Non-pigmented ciliary epithelial cell (primary cell): Measurements from ENCODE around the gene UBQLN2.
"Not testable (repeated sequence)": the region's sequence is repeated elsewhere in the genome, so short reads cannot be mapped to it uniquely, and the experiment has no call there.

Source experiments
- DNase-seq: peaks from one replicate; pipeline ENCODE4 v3.0.0-alpha.2; 2010; ENCODE audit warnings: low read depth

Gene UBQLN2

DNA sequence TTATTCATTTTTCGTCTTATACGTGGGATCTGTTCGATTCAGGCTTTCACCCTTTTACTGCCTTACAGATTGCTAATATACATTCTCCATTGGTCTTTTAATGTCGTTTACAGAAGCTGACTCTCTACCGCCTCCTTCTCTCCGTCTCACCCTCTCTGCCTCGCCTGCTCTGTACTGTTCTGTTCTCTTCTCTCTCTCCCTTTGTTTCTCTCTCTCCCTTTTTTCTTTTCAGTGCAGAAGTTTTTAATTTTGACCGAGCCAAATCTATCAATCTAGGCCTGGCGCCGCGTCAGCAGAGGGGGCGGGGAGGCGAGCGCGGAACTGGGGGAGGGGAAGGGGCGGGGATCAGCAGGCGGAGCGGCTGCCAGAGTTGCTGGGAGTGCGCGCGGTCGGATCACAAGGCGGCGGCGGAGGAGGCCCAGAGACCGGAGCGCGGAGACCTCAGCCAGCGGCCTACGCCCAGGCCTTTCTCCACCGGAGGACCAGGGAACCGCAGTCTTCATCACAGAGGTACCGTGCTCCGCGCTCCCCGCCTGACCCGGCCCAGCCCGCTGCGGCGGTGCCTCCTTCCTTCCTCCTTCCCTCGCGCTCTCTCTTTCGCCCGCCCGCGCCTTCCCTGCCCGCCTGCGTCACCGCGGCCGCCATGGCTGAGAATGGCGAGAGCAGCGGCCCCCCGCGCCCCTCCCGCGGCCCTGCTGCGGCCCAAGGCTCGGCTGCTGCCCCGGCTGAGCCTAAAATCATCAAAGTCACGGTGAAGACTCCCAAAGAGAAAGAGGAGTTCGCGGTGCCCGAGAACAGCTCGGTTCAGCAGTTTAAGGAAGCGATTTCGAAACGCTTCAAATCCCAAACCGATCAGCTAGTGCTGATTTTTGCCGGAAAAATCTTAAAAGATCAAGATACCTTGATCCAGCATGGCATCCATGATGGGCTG, at the start of gene UBQLN2:
TSS of gene UBQLN2 (plus strand) at position 397 of the 931 bp plus-strand sequence. CDS start at position 644, 247 bp downstream.
- DNase-seq, result no peak

DNA sequence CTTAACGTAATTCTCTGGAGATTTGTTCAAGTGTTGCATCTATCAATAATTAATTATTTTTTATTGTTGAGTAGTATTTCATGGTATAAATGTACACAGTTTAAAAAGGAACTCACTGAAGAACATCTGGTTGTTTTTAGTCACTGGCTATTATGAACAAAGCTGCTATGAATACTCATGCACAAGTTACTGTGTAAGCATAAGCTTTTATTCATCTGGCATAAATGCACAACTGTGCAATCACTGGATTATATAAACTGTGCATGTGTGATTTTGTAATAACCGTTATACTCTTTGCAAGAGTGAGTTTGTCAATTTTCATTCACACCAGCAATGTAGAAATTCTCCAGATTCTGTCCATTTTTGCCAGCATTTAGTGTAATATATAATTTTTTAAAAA, 43.8 kb upstream of the UBQLN2 start:
- no peak for DNase-seq

- not testable (repeated sequence) for DNase-seq
Measured at GRCh38 chrX:56529482-56530007, 33.9 kb upstream of the UBQLN2 start.

GRCh38 chrX:56530011-56530410, 33.4 kb upstream of the UBQLN2 start:
- no peak for DNase-seq

GRCh38 chrX:56550667-56551066, 12.8 kb upstream of the UBQLN2 start:
- DNase-seq, result no peak

- DNase-seq, result no peak
Measured at GRCh38 chrX:56554870-56555269, 8.6 kb upstream of the UBQLN2 start.

DNA sequence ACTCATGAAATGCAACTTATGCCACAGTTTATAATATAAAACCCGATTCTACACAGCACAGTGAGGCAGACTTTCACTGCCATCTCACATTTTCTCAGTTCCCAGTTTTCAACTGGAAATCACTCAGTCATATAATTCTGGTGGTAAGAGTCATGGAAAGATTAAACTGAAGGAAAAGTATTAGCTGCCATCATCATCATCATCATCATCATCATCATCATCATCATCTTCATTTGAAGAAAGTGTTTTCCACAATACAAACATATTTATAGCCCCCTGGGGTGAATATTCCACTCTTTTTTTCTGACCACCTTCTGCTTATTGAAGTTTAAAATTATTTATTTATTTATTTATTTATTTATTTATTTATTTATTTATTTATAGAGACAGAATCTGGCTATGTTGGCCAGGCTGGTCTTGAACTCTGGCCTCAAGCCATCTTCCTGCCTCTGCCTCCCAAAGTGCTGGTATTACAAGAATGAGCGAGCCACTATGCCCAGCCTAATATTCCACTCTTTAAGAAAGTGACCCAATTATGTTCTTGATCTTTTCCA, 6.0 kb upstream of the UBQLN2 start:
- no peak for DNase-seq

DNA sequence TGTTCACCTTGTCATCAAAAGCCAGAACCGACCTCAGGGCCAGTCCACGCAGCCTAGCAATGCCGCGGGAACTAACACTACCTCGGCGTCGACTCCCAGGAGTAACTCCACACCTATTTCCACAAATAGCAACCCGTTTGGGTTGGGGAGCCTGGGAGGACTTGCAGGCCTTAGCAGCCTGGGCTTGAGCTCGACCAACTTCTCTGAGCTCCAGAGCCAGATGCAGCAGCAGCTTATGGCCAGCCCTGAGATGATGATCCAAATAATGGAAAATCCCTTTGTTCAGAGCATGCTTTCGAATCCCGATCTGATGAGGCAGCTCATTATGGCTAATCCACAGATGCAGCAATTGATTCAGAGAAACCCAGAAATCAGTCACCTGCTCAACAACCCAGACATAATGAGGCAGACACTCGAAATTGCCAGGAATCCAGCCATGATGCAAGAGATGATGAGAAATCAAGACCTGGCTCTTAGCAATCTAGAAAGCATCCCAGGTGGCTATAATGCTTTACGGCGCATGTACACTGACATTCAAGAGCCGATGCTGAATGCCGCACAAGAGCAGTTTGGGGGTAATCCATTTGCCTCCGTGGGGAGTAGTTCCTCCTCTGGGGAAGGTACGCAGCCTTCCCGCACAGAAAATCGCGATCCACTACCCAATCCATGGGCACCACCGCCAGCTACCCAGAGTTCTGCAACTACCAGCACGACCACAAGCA, 898 bp downstream of the UBQLN2 start:
- no peak for DNase-seq

DNA sequence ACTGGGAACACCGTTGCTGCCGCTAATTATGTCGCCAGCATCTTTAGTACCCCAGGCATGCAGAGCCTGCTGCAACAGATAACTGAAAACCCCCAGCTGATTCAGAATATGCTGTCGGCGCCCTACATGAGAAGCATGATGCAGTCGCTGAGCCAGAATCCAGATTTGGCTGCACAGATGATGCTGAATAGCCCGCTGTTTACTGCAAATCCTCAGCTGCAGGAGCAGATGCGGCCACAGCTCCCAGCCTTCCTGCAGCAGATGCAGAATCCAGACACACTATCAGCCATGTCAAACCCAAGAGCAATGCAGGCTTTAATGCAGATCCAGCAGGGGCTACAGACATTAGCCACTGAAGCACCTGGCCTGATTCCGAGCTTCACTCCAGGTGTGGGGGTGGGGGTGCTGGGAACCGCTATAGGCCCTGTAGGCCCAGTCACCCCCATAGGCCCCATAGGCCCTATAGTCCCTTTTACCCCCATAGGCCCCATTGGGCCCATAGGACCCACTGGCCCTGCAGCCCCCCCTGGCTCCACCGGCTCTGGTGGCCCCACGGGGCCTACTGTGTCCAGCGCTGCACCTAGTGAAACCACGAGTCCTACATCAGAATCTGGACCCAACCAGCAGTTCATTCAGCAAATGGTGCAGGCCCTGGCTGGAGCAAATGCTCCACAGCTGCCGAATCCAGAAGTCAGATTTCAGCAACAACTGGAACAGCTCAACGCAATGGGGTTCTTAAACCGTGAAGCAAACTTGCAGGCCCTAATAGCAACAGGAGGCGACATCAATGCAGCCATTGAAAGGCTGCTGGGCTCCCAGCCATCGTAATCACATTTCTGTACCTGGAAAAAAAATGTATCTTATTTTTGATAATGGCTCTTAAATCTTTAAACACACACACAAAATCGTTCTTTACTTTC, 1.8 kb downstream of the UBQLN2 start:
- DNase-seq, result no peak

- DNase-seq, result no peak
Measured at GRCh38 chrX:56569378-56570057, 6.1 kb downstream of the UBQLN2 start.

- no peak for DNase-seq
Measured at GRCh38 chrX:56572975-56573374, 9.5 kb downstream of the UBQLN2 start.

- no peak for DNase-seq
Measured at GRCh38 chrX:56574861-56575260, 11.4 kb downstream of the UBQLN2 start.

DNA sequence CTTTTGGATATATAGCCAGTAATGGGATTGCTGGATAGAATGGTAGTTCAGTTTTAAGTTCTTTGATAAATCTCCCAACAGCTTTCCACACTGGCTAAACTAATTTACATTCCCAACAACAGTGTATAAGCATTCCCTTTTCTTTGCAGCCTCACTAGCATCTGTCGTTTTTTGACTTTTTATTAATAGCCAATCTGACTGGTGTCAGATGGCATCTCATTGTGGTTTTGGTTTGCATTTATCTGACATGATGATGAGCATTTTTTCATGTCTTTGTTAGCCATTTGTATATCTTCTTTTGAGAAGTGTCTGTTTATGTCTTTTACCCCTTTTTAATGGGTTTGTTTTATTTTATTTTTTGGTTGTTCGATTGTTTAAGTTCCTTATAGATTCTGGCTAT, 13.3 kb downstream of the UBQLN2 start:
- no peak for DNase-seq

DNA sequence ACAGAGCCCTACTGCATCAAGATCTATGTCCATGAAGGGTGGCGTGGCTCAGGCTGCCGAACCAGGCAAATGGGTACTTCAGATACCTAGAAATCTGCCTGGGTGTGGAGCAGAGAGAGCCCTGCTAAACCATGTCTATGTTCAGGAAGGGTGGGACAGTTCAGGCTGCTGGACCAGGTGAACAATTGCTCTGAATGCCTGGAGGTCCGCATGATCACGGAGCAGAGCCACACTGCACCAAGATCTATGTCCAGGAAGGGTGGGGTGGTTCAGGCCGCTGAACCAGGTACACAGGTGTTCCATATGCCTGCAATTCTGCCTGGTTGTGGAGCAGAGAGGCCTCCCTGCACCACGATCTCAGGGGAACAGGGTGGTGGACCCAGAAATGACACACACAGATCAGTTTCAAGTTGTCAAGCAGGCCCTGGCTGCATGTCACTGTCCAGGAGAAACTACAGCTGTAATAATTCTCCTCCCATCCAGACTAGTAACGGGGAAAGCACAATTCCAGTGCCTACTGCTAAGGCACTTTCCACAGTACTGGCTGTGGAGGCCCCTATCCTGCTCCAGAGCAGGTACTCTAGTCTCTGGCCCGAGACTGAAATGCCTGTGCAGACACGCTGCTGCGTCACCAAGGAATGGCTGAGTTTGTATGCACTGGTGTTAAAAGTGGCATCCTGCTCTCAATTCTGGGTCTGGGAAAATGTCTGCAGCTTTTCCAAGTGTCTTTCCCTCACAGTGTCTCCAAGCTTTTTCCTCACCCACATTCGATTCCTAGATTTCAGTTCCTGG, 25.2 kb downstream of the UBQLN2 start:
- no peak for DNase-seq

DNA sequence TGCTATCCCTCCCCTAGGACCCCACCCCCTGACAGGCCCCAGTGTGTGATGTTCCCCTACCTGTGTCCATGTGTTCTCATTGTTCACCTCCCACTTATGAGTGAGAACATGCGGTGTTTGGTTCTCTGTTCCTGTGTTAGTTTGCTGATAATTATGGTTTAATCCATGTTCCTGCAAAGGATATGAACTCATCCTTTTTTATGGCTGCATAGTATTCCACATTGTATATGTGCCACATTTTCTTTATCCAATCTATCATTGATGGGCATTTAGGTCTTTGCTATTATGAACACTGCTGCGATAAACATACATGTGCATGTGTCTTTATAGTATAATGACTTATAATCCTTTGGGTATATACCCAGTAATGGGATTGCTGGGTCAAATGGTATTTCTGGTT, 28.4 kb downstream of the UBQLN2 start:
- DNase-seq, result not testable (repeated sequence)

- DNase-seq, result no peak
Measured at GRCh38 chrX:56600141-56600540, 36.7 kb downstream of the UBQLN2 start.

DNA sequence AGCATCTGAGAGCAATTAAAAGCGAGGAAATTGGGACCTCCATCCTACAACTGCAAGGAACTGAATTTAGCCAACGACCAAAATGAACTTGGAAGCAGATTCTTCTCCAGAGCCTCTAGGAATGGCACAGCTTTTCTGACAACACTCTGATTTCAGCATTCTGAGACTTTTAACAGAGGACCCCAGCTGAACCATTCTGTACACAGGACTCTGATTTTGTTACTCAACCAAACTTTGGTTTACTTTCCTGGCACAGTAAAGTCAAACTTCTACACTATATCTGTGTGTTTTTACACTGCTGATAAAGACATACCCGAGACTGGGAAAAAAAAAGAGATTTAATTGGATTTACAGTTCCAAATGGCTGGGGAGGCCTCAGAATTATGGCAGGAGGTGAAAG, 37.6 kb downstream of the UBQLN2 start:
- DNase-seq, result no peak

GRCh38 chrX:56615282-56615681, 51.9 kb downstream of the UBQLN2 start:
- no peak for DNase-seq
